HG02884 (cell line): ENCODE measurements around the gene MORN1.
A peak's percentile ranks its signal among the peaks of the same experiment; 100 is the strongest.

ENCODE experiments used
- ATAC-seq: cut with Tn5 transposase; IDR thresholded peaks from one replicate; pipeline ENCODE4 v1.9.1; 2021; ENCODE audit warnings: mild to moderate bottlenecking, moderate library complexity; ENCODE audit not compliant: unreplicated experiment

MORN1 gene

GRCh38 chr1:2311184-2312032 lies 79.9 kb downstream of the MORN1 start:
- ATAC-seq = no peak

- no peak for ATAC-seq
These were observed 80.8 kb downstream of the MORN1 start for GRCh38 chr1:2310332-2311183.

GRCh38 chr1:2308844-2309243 lies 82.5 kb downstream of the MORN1 start:
- no peak for ATAC-seq

- ATAC-seq = no peak
These were observed 83.4 kb downstream of the MORN1 start for GRCh38 chr1:2307972-2308371.

GRCh38 chr1:2307064-2307605 lies 84.2 kb downstream of the MORN1 start:
- no peak for ATAC-seq

- ATAC-seq = no peak
These were observed 85.0 kb downstream of the MORN1 start for GRCh38 chr1:2306151-2306978.

GRCh38 chr1:2304921-2305681 lies 86.3 kb downstream of the MORN1 start:
- ATAC-seq = no peak

DNA sequence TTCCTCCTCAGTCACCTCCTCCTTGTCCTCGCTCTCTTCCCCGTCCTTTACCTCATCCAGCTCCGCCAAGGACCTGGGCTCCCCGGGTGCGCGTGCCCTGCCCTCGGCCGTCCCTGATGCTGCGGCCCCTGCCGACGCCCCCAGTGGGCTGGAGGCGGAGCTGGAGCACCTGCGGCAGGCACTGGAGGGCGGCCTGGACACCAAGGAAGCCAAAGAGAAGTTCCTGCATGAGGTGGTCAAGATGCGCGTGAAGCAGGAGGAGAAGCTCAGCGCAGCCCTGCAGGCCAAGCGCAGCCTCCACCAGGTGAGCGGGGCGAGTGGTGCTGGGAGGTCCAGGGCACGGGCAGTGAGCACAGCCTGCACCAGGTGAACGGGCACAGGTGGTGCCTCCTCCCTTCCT lies 87.1 kb downstream of the MORN1 start:
- no peak for ATAC-seq

DNA sequence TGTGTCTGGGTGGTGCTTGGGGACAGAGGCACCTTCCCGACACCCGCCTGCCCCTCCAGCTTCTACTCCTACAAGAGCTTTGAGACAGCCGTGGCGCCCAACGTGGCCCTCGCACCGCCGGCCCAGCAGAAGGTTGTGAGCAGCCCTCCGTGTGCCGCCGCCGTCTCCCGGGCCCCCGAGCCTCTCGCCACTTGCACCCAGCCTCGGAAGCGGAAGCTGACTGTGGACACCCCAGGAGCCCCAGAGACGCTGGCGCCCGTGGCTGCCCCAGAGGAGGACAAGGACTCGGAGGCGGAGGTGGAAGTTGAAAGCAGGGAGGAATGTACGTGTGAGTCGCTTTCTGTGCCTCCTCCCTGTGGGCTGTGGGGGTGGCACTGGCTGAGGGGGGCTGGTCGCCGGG lies 87.6 kb downstream of the MORN1 start:
- ATAC-seq = no peak

DNA sequence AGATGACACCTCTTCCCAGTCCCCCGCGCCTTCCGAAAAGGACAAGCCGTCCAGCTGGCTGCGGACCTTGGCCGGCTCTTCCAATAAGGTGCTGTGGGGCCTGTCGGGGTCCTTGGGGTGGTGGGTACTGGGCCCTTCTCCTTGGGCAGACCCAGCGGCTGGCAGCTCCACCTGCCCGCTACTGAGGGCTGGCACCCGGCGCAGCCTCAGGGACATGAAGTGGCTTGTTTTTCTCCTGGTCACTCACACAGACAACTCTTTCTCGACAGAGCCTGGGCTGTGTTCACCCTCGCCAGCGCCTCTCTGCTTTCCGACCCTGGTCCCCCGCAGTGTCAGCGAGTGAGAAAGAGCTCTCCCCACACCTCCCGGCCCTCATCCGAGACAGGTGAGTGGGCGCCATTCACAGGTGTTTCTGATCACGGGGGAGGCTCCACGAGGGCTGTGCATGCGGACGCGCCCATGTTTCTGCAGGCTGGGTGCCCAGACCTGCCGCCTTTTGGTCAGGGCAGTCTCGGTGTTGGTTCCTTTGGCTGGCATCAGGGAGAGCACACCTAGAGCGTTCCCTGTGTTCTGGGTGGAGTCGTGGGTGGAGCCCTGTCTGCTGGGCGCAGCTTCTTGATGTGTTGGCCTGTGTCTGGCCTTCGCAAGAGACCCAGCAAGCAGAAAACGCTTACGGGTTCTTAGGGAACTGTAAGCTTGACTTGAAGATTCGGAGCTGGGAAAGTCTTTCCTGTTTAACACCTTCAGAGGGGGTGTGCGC lies 88.2 kb downstream of the MORN1 start:
- ATAC-seq = no peak

DNA sequence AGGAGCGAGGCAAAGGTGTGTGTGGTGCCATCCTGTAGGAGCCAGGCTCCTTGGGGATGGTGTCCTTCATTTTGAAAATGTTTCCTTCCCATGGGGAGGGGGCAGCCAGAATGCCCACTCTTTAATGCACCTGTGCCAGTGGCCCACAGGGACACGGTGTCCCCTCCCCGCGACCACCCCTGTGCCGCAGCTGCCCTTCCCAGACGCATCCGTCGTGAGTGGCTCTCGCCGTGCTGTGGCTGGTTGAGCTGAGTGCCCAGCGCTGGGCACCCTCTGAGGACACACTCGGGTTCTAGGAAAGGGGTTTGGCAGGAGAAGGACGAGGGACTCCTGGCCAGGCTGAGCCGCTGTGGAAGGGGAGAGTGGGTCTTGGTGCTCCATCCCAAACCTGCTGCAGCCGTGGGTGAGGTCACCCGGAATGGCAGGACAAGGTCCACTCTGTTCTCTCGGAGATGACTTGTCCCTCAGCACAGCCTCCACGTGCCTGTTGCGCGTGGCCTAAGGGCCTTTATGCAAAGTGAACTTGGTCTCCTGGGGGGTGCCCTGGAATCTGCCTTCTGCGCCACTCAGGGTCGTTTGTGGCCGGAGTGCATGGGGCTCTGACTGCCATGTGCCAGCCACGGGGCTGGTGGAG lies 88.9 kb downstream of the MORN1 start:
- no peak for ATAC-seq

DNA sequence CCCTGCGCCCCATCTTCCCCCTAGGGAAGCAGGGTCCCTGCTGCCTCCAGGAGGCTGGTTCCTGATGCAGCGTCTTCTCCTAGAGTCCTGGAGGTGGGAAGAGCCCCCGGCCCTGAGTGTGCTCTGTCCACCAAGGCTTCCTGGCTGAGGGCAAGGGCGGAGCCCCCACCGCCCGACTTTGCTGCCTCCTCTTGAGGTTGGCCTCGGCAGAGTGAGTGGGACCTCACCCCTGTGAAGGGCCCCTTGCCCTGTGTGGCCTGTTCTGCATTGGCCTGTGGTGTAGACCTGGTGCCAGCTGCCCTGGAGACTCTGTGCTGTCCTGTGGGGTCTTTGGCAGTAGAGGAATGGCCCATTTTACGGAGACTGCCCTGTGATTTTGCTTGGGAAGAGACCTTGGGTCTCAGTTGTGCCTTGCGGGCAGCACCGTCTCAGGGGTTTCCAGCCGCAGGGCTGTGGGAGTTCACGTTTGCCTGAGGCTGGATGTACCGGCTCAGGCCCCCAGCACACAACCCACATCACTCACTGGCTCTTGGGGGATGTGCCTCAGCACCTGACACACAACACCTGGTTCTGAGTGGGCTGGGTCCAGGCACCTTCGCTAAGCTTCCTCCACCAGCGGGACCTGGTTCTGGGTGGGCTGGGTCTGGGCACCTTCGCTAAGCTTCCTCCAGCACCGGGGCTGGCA lies 89.6 kb downstream of the MORN1 start:
- ATAC-seq = no peak

GRCh38 chr1:2300851-2301606 lies 90.3 kb downstream of the MORN1 start:
- peak; percentile 46 for ATAC-seq

GRCh38 chr1:2300004-2300771 lies 91.2 kb downstream of the MORN1 start:
- peak; percentile 79 for ATAC-seq

GRCh38 chr1:2299131-2299627 lies 92.2 kb downstream of the MORN1 start:
- ATAC-seq = no peak

GRCh38 chr1:2298685-2299084 lies 92.7 kb downstream of the MORN1 start:
- ATAC-seq = no peak
